Left lung (tissue), 10 donors: Measurements from ENCODE around the gene TMEM161A. TPM values are rescaled to one million over a fixed set of nuclear protein-coding genes. Genes with fewer than 3 reads are reported as not detected.

ENCODE experiments used
- ATAC-seq: fragments of 200-7000 bp; cut with Tn5 transposase; one replicate; pipeline ENCODE4 v1.9.1; 2020; ENCODE audit warnings: moderate library complexity
- DNase-seq, 4 donors: peaks; one replicate each; pipeline ENCODE4 v3.0.0-alpha.2; 2013 to 2020
- H3K27ac ChIP-seq, 2 donors: fragments of 200-600 bp; sonication (generic) in 1 of 2; one replicate each; pipeline versions ENCODE4 v1.5.0 to v1.8.0; 2020 to 2021
- H3K27me3 ChIP-seq, 2 donors: fragments of 200-600 bp; sonication (generic) in 1 of 2; one replicate each; pipeline versions ENCODE4 v1.5.0 to v1.8.0; 2020 to 2021
- H3K36me3 ChIP-seq, 2 donors: fragments of 200-600 bp; sonication (generic) in 1 of 2; one replicate each; pipeline versions ENCODE4 v1.5.0 to v1.8.0; 2020 to 2021
- H3K4me1 ChIP-seq, 2 donors: fragments of 200-600 bp; one replicate each; pipeline ENCODE4 v1.8.0; 2021
- H3K4me3 ChIP-seq, 2 donors: fragments of 200-600 bp; sonication (generic) in 1 of 2; one replicate each; pipeline versions ENCODE4 v1.5.0 to v1.8.0; 2020 to 2021; ENCODE audit warnings: mild to moderate bottlenecking in 1 of 2
- H3K9me3 ChIP-seq, 2 donors: fragments of 200-600 bp; sonication (generic) in 1 of 2; one replicate each; pipeline versions ENCODE4 v1.5.0 to v1.8.0; 2020 to 2021
- intact Hi-C, 2 donors: fragments of 100-400 bp; cut with DNase I; formaldehyde crosslinking; loops; one replicate each; pipeline versions ENCODE4 v1.11.2 to v1.14.2; 2022
- polyA plus RNA-seq, 6 donors: library from polyadenylated mRNA; unstranded; fragments of 120-200 nt; gene quantifications; one replicate each; pipeline ENCODE4 v1.2.1, GENCODE V29; 2013; ENCODE audit not compliant: insufficient read length in 6 of 6
- total RNA-seq, 2 donors: library from RNA; stranded (reverse); fragmentation: NEBNext Ultra II Directional; extraction: Animal tissue kit (Norgen Biotek cat#: 25700); gene quantifications; one replicate each; pipeline ENCODE4 v1.2.1, GENCODE V29; 2021
- TF ChIP-seq, protein P1 (sequence below), 2 donors: fragments of 200-600 bp; sonication (generic) in 1 of 2; IDR thresholded peaks; one replicate each; pipeline versions ENCODE4 v1.5.0 to v1.8.0; 2021; ENCODE audit warnings: antibody characterized with exemption in 2 of 2
- donor health status: DM: no; HTN: yes; CAD: no.
- donor health status: DM: no; HTN: no; CAD: no.

TMEM161A gene
- total and polyA plus RNA-seq, 8 donors, result 22.3 to 28.0 (median 25.4) TPM

DNA sequence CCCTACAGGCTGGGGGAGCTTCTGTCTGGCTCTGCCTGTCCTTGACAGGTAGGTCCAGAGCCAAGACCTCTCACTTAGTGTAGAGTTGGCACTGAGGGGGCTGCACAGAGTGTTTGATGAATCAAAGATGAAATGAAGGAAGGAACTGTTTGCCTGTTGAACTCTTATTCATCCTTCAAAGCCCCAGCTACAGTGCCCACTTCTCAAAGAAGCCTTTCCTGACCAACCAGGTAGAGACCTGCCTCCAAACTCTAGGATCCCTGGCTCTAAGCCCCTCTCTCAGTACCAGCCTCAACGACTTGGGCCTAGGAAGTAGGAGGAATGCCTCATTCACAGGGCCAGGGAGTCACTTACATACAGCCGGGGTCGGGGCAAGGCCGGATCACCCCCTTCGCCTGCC, 9.1 kb upstream of the TMEM161A start:
- no peak overlapping the region for H3K4me3 ChIP-seq
- no peaks in the 10 kb centered on the region for H3K9me3 ChIP-seq
- H3K36me3 ChIP-seq, result peaks cover 0 to 34% of the 10 kb centered on the region in 2 donors
- TF ChIP-seq, protein P1, sequence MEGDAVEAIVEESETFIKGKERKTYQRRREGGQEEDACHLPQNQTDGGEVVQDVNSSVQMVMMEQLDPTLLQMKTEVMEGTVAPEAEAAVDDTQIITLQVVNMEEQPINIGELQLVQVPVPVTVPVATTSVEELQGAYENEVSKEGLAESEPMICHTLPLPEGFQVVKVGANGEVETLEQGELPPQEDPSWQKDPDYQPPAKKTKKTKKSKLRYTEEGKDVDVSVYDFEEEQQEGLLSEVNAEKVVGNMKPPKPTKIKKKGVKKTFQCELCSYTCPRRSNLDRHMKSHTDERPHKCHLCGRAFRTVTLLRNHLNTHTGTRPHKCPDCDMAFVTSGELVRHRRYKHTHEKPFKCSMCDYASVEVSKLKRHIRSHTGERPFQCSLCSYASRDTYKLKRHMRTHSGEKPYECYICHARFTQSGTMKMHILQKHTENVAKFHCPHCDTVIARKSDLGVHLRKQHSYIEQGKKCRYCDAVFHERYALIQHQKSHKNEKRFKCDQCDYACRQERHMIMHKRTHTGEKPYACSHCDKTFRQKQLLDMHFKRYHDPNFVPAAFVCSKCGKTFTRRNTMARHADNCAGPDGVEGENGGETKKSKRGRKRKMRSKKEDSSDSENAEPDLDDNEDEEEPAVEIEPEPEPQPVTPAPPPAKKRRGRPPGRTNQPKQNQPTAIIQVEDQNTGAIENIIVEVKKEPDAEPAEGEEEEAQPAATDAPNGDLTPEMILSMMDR (IDR thresholded peaks at IDR 0.05), result no peak
- no peaks in the 10 kb centered on the region for H3K27me3 ChIP-seq
- intact Hi-C loops, result no loop called here
- DNase-seq, result no peak
- ATAC-seq, result no peak
- no peak overlapping the region for H3K27ac ChIP-seq
- H3K4me1 ChIP-seq, result peaks cover 0 to 6% of the 10 kb centered on the region in 2 donors

DNA sequence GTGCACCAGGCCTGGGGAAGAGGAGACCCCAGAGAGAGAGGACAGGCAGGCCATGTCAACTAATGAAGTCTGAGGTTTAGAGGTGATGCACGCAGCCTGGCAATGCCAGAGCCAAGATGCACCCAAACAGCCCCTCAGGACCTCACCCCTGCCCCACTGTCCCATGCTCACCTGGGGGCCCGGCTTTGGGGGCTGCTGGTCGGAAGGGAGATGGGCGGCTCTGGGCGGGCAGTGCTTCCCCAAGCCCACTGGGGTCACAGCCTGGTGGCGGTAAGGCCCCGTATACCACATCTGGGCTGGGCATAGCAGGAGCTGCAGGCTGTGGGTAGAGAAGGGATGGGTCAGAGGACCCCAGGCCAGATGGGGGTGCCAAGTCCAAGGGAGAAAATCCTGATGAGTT, 8.6 kb upstream of the TMEM161A start:
- peaks cover 0 to 34% of the 10 kb centered on the region in 2 donors for H3K36me3 ChIP-seq
- H3K4me1 ChIP-seq, result peaks cover 0 to 6% of the 10 kb centered on the region in 2 donors
- no peak overlapping the region for H3K4me3 ChIP-seq
- H3K9me3 ChIP-seq, result no peaks in the 10 kb centered on the region
- intact Hi-C loops, result no loop called here
- TF ChIP-seq, protein P1 (IDR thresholded peaks at IDR 0.05), result no peak
- ATAC-seq, result no peak
- no peak overlapping the region for H3K27ac ChIP-seq
- DNase-seq, result no peak
- H3K27me3 ChIP-seq, result no peaks in the 10 kb centered on the region

GRCh38 chr19:19145684-19146608, 7.7 kb upstream of the TMEM161A start:
- intact Hi-C loops, result no loop called here
- H3K9me3 ChIP-seq, result no peaks in the 10 kb centered on the region
- no peaks in the 10 kb centered on the region for H3K27me3 ChIP-seq
- peaks cover 0 to 6% of the 10 kb centered on the region in 2 donors for H3K4me1 ChIP-seq
- H3K27ac ChIP-seq, result no peak overlapping the region
- peaks cover 0 to 34% of the 10 kb centered on the region in 2 donors for H3K36me3 ChIP-seq
- ATAC-seq (peak; percentile 92), DNase-seq (peak; percentile 37 to 96 (median 68))
- no peak overlapping the region for H3K4me3 ChIP-seq
- TF ChIP-seq, protein P1 (IDR thresholded peaks at IDR 0.05), result peak; percentile 90

- ATAC-seq, result peak; percentile 5
- DNase-seq, result no peak
- no peaks in the 10 kb centered on the region for H3K27me3 ChIP-seq
- H3K4me1 ChIP-seq, result peaks cover 0 to 6% of the 10 kb centered on the region in 2 donors
- no peak overlapping the region for H3K4me3 ChIP-seq
- peaks cover 0 to 34% of the 10 kb centered on the region in 2 donors for H3K36me3 ChIP-seq
- no peaks in the 10 kb centered on the region for H3K9me3 ChIP-seq
- no peak overlapping the region for H3K27ac ChIP-seq
- intact Hi-C loops, result no loop called here
- TF ChIP-seq, protein P1 (IDR thresholded peaks at IDR 0.05), result no peak
These were observed 7.0 kb upstream of the TMEM161A start for GRCh38 chr19:19145281-19145680.

DNA sequence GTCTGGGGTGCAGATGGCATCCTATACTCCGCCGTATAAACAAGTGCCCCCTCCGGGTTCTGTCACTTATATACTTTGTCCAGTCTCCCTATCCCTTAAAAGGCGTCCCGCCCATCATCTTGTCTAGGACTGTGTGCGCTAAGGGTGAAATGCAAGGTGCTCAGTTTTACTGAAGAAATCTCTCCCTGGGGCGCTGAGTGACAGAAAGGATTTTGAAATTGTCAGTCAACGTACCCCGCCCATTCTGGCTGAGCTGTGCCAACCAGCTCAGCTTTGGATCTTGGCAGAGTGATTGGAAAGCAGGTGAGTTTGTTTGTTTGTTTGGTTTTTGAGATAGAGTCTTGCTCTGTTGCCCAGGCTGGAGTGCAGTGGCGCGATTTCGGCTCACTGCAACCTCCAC, 4.1 kb upstream of the TMEM161A start:
- no peak for ATAC-seq
- Histone ChIP-seq H3K36me3 (peaks cover 0 to 10% of the 10 kb centered on the region in 2 donors), H3K27ac (no peak overlapping the region), H3K9me3 (no peaks in the 10 kb centered on the region), H3K4me1 (peaks cover 3 to 24% of the 10 kb centered on the region in 2 donors), H3K27me3 (no peaks in the 10 kb centered on the region), H3K4me3 (no peak overlapping the region)
- intact Hi-C loops, result no loop called here
- DNase-seq, result no peak
- TF ChIP-seq, protein P1 (IDR thresholded peaks at IDR 0.05), result no peak
